Measurements from ENCODE around the gene SLC22A6. TPM values are rescaled to one million over a fixed set of nuclear protein-coding genes. Genes with fewer than 3 reads are reported as not detected.

Gene SLC22A6
- total RNA-seq, 2 experiments from 2014 or later, result not detected

DNA sequence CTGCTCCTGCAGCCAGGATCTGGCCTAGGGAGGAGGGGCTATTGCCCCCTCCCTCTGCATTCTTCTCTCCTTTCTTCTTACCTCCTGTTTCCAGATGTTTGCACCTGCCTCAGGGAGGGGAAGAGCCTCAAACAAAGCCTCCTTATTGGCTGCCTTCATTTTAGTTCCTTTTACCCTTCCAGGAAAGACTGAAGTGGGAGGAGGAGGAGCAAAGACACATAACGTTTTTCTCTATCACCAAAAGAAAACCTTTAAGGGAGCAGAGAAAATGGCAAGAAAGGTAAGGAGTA lies 50.3 kb downstream of the SLC22A6 start:
- Mint-ChIP-seq H3K9me3 (no peaks in the 10 kb centered on the region), H3K4me1 (no peaks in the 10 kb centered on the region), H3K36me3 (ENCODE audit: low read depth) (no peaks in the 10 kb centered on the region), H3K27ac (no peak overlapping the region), H3K4me3 (no peak overlapping the region), H3K27me3 (peaks cover 22% of the 10 kb centered on the region)
- no peak for DNase-seq
- ChIA-PET POLR2A (no interaction called here), CTCF (no interaction called here)

GRCh38 chr11:62933750-62934495 lies 50.8 kb downstream of the SLC22A6 start:
- H3K36me3 Mint-ChIP-seq (ENCODE audit: low read depth), result no peaks in the 10 kb centered on the region
- DNase-seq, result no peak
- no peak overlapping the region for H3K4me3 Mint-ChIP-seq
- POLR2A ChIA-PET, result no interaction called here
- H3K27ac Mint-ChIP-seq, result no peak overlapping the region
- CTCF ChIA-PET, result no interaction called here
- no peaks in the 10 kb centered on the region for H3K4me1 Mint-ChIP-seq
- H3K27me3 Mint-ChIP-seq, result peaks cover 25% of the 10 kb centered on the region
- H3K9me3 Mint-ChIP-seq, result no peaks in the 10 kb centered on the region

DNA sequence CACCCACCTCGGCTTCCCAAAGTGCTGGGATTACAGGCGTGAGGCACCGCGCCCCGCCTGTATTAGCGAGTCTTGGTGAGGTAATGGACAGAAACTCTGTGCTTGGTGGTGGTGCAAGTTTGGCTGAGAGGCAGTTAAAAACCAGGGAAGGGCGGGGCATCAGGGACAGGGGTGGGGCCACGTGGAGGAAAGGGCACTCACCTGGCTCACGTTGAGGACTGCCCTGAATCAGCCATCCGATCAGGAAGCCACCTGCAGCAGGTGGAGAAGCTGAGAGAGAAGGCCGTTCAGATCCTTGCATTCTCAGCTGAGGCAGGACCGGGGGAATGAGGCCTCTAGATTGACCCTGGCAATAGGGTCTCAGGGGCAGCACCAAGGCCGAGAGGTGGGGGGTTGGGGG lies 51.5 kb downstream of the SLC22A6 start:
- ChIA-PET POLR2A (no interaction called here), CTCF (no interaction called here)
- H3K4me1 Mint-ChIP-seq, result no peaks in the 10 kb centered on the region
- no peaks in the 10 kb centered on the region for H3K36me3 Mint-ChIP-seq (ENCODE audit: low read depth)
- H3K27ac Mint-ChIP-seq, result no peak overlapping the region
- DNase-seq, result no peak
- H3K9me3 Mint-ChIP-seq, result no peaks in the 10 kb centered on the region
- H3K4me3 Mint-ChIP-seq, result no peak overlapping the region
- H3K27me3 Mint-ChIP-seq, result peaks cover 31% of the 10 kb centered on the region

DNA sequence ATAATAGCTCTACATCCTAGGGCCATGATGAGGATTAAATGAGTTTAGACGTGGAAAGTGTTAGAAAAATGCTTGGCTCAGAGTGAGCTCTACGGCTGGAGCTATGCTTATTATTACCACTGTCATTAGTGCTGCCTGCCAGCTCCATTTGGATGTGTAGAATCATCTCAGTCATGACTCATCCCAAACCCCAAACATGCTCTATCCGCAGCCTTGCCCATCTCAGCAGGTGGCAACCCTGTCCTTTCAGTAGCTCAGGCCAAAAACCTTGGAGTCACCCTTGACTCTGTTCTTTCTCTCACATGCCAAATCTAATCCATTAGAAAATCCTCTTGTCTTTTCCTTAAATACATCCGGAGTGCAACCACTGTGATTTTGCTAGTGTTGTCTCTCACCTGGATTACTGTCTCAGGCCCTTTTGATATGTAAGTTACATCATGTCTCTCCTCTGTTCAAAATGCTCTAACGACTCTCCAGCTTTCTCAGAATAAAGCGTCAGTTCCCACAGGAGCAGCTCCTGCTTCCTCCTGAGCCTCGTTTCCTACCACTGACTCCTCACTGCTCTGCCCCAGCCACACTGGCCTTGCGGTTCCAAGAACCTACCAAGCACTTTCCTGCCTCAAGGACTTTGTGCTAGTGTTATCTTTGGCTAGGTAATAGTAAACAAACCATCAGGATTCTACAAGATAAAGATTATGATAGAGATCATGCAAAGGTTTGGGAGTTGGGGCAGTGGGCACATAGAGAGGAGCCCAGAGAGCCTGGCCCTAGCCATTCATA lies 53.1 kb downstream of the SLC22A6 start:
- Mint-ChIP-seq H3K36me3 (ENCODE audit: low read depth) (no peaks in the 10 kb centered on the region), H3K9me3 (no peaks in the 10 kb centered on the region), H3K27ac (no peak overlapping the region), H3K4me3 (no peak overlapping the region), H3K27me3 (peaks cover 42% of the 10 kb centered on the region), H3K4me1 (no peaks in the 10 kb centered on the region)
- ChIA-PET POLR2A (no interaction called here), CTCF (interaction anchor here (1.3 kb wide), 1 partner anchor 26 kb away, joined by 4 read pairs; no protein-coding TSS in a partner anchor)
- no peak for DNase-seq

DNA sequence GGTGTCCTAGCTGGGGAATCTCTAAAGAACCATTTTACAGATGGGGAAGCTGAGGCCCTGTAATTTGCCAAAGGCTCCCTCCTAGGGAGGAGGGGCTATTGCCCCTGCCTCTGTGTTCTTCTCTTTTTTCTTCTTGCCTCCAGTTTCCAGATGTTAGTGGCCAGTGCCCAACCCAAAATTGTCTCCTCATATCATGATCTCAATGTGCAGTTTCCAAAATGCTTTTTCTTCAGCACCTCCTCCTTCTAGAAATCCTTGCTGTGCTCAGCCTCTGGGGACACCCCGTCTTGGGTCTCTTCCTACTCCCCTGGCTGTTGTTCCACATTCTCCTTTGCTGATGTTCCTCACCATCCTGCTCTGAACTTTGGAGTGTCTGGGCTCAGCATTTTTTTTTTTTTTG lies 54.1 kb downstream of the SLC22A6 start:
- ChIA-PET CTCF (interaction anchor here (1.3 kb wide), 1 partner anchor 25 kb away, joined by 4 read pairs; no protein-coding TSS in a partner anchor), POLR2A (no interaction called here)
- Mint-ChIP-seq H3K4me3 (no peak overlapping the region), H3K36me3 (ENCODE audit: low read depth) (no peaks in the 10 kb centered on the region), H3K27ac (no peak overlapping the region), H3K27me3 (peaks cover 52% of the 10 kb centered on the region), H3K4me1 (peaks cover 4% of the 10 kb centered on the region), H3K9me3 (no peaks in the 10 kb centered on the region)
- no peak for DNase-seq

GRCh38 chr11:62930157-62930556 lies 54.6 kb downstream of the SLC22A6 start:
- DNase-seq, result no peak
- POLR2A ChIA-PET, result no interaction called here
- H3K4me3 Mint-ChIP-seq, result no peak overlapping the region
- H3K27me3 Mint-ChIP-seq, result peaks cover 57% of the 10 kb centered on the region
- H3K27ac Mint-ChIP-seq, result no peak overlapping the region
- peaks cover 8% of the 10 kb centered on the region for H3K4me1 Mint-ChIP-seq
- H3K36me3 Mint-ChIP-seq (ENCODE audit: low read depth), result no peaks in the 10 kb centered on the region
- CTCF ChIA-PET, result no interaction called here
- H3K9me3 Mint-ChIP-seq, result no peaks in the 10 kb centered on the region

GRCh38 chr11:62928011-62928410 lies 56.8 kb downstream of the SLC22A6 start:
- H3K4me3 Mint-ChIP-seq, result no peak overlapping the region
- ChIA-PET POLR2A (no interaction called here), CTCF (interaction anchor here (1.6 kb wide), 1 partner anchor 22 kb away, joined by 3 read pairs; no protein-coding TSS in a partner anchor)
- peaks cover 16% of the 10 kb centered on the region for H3K4me1 Mint-ChIP-seq
- no peaks in the 10 kb centered on the region for H3K9me3 Mint-ChIP-seq
- peaks cover 74% of the 10 kb centered on the region for H3K27me3 Mint-ChIP-seq
- no peaks in the 10 kb centered on the region for H3K36me3 Mint-ChIP-seq (ENCODE audit: low read depth)
- H3K27ac Mint-ChIP-seq, result no peak overlapping the region
- DNase-seq, result no peak

DNA sequence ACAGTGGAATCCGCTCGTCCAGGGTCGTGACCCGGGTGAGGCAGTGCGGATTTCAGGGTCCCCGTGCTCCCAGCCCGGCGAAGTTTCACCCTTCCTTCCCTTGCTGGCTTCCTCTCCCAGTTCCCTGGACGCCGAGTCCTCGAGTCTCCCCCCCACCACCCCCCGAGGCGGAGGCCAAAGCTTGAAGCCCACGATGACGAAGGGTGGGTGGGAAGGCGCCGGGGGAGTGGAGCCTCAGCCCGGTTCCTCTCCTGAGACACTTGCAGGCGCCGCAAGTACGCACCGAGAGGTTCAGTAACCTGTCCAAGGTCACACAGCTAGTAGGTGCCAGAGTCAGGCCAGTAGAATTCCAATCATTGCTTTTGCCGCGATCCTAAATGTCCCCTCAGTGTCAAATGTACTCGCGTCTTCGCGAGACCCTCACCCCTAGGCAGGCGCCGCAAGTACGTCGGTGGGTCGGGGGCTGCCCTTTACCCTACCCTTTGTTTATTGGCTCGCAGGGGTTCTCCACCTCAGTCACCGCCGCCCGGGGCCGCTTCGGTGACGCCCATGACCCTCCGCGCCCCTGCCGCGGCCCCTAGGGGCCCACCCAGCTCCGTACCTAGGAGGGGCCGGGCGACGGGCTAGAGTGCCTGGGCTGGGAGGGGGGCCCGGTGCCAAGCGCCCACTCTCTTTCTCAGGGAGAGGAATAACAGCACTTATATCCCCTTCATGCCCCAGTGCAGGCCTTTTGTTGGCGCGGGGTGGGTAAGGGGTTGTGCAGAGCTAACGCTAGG lies 57.9 kb downstream of the SLC22A6 start:
- ChIA-PET POLR2A (no interaction called here), CTCF (no interaction called here)
- H3K36me3 Mint-ChIP-seq (ENCODE audit: low read depth), result no peaks in the 10 kb centered on the region
- H3K4me3 Mint-ChIP-seq, result no peak overlapping the region
- no peak overlapping the region for H3K27ac Mint-ChIP-seq
- no peaks in the 10 kb centered on the region for H3K9me3 Mint-ChIP-seq
- H3K4me1 Mint-ChIP-seq, result peaks cover 18% of the 10 kb centered on the region
- peaks cover 81% of the 10 kb centered on the region for H3K27me3 Mint-ChIP-seq
- no peak for DNase-seq

Other genes with a start within 250 kb of the SLC22A6 start
- 10 to 100 TPM; 13.3 to 13.4 TPM for gene ZBTB3, start 230.8 kb downstream of the SLC22A6 start, total RNA-seq
- gene POLR2G, start 223.4 kb downstream of the SLC22A6 start, total RNA-seq, result 10 to 100 TPM; 89.2 to 94.1 TPM
- gene TAF6L, start 213.6 kb downstream of the SLC22A6 start, total RNA-seq, result 10 to 100 TPM; 15.2 to 16.0 TPM
- 10 to 100 TPM; 46.9 to 48.2 TPM for gene TMEM179B, start 197.6 kb downstream of the SLC22A6 start, total RNA-seq
- gene TMEM223, start 193.0 kb downstream of the SLC22A6 start, total RNA-seq, result 10 to 100 TPM; 18.0 to 21.0 TPM
- gene NXF1, start 179.5 kb downstream of the SLC22A6 start, total RNA-seq, result 10 to 100 TPM; 80.3 to 82.4 TPM
- gene STX5, start 152.9 kb downstream of the SLC22A6 start, total RNA-seq, result 10 to 100 TPM; 40.6 to 41.6 TPM
- gene TEX54, start 152.1 kb downstream of the SLC22A6 start, total RNA-seq, result not detected
- gene WDR74, start 145.4 kb downstream of the SLC22A6 start, total RNA-seq, result 10 to 100 TPM; 46.1 to 48.4 TPM
- 100 to 1,000 TPM; 262 to 279 TPM for gene SLC3A2, start 104.1 kb downstream of the SLC22A6 start, total RNA-seq
- gene CHRM1, start 63.6 kb downstream of the SLC22A6 start, total RNA-seq, result not detected
- not detected for gene SLC22A8, start 30.9 kb upstream of the SLC22A6 start, total RNA-seq
- gene SLC22A24, start 159.3 kb upstream of the SLC22A6 start, total RNA-seq, result not detected